Measurements from ENCODE around the gene AFF3. TPM values are rescaled to one million over a fixed set of nuclear protein-coding genes. Genes with fewer than 3 reads are reported as not detected.

The AFF3 gene
- polyA plus RNA-seq, 1 donor (not counting 4 experiments of a cell fraction or from before 2014, with no cell fraction given) = not detected

- Histone ChIP-seq H3K79me2 (ENCODE audit: control insufficient read depth, insufficient read depth, low read length) (no peaks in the 10 kb centered on the region), H3K9ac (ENCODE audit: control insufficient read depth, extremely low read depth, insufficient read depth, low read length) (no peak overlapping the region), H3K27ac (ENCODE audit: control insufficient read depth, insufficient read depth, low read length) (no peak overlapping the region), H3K4me1 (ENCODE audit: control insufficient read depth, extremely low read depth, insufficient read depth, low read length) (no peaks in the 10 kb centered on the region), H3K4me3 (ENCODE audit: control insufficient read depth in 2 of 3, extremely low read depth in 1 of 3, insufficient read depth in 2 of 3, low read depth in 1 of 3, low read length in 3 of 3) (no peak overlapping the region), H3K4me2 (ENCODE audit: control insufficient read depth, extremely low read depth, insufficient read depth, low read depth, low read length) (no peak overlapping the region), H3K36me3 (ENCODE audit: control insufficient read depth in 2 of 2, extremely low read depth in 1 of 2, insufficient read depth in 2 of 2, low read length in 2 of 2) (no peaks in the 10 kb centered on the region), H3K27me3 (ENCODE audit: control insufficient read depth, extremely low read depth, insufficient read depth, low read length) (no peaks in the 10 kb centered on the region), H3K9me1 (ENCODE audit: control insufficient read depth, extremely low read depth, insufficient read depth, low read length) (no peaks in the 10 kb centered on the region), H2AFZ (ENCODE audit: control insufficient read depth, low read length) (no peak overlapping the region), H3K9me3 (ENCODE audit: control insufficient read depth, low read depth, low read length) (peaks cover 5% of the 10 kb centered on the region), H4K20me1 (ENCODE audit: control insufficient read depth, extremely low read depth, insufficient read depth, low read length) (no peaks in the 10 kb centered on the region)
- FAIRE-seq (no peak), DNase-seq (ENCODE audit: low read depth, low spot score) (no peak)
- dilution Hi-C loops (cut with MboI; ENCODE audit: extremely low pct_ligation_motif_present, low sequenced_read_pairs) = no loop called here
- no peak for TF ChIP-seq EZH2 (IDR thresholded peaks at IDR 0.05; ENCODE audit: low read length)
- no peak for TF ChIP-seq CTCF (optimal IDR thresholded peaks at IDR 0.05 in 1 of 3, IDR thresholded peaks at IDR 0.05 in 1 of 3, conservative IDR thresholded peaks at IDR 0.05 in 1 of 3; ENCODE audit: extremely low read depth in 1 of 3, insufficient read depth in 2 of 3, low read length in 3 of 3)
Measured at GRCh38 chr2:100019499-100019898, 122.9 kb downstream of the AFF3 start.

- Histone ChIP-seq H3K9me1 (ENCODE audit: control insufficient read depth, extremely low read depth, insufficient read depth, low read length) (no peaks in the 10 kb centered on the region), H3K36me3 (ENCODE audit: control insufficient read depth in 2 of 2, extremely low read depth in 1 of 2, insufficient read depth in 2 of 2, low read length in 2 of 2) (no peaks in the 10 kb centered on the region), H3K27ac (ENCODE audit: control insufficient read depth, insufficient read depth, low read length) (no peak overlapping the region), H3K4me2 (ENCODE audit: control insufficient read depth, extremely low read depth, insufficient read depth, low read depth, low read length) (no peak overlapping the region), H3K4me1 (ENCODE audit: control insufficient read depth, extremely low read depth, insufficient read depth, low read length) (no peaks in the 10 kb centered on the region), H3K79me2 (ENCODE audit: control insufficient read depth, insufficient read depth, low read length) (no peaks in the 10 kb centered on the region), H2AFZ (ENCODE audit: control insufficient read depth, low read length) (no peak overlapping the region), H3K4me3 (ENCODE audit: control insufficient read depth in 2 of 3, extremely low read depth in 1 of 3, insufficient read depth in 2 of 3, low read depth in 1 of 3, low read length in 3 of 3) (no peak overlapping the region), H3K9me3 (ENCODE audit: control insufficient read depth, low read depth, low read length) (peaks cover 5% of the 10 kb centered on the region), H3K27me3 (ENCODE audit: control insufficient read depth, extremely low read depth, insufficient read depth, low read length) (no peaks in the 10 kb centered on the region), H3K9ac (ENCODE audit: control insufficient read depth, extremely low read depth, insufficient read depth, low read length) (no peak overlapping the region), H4K20me1 (ENCODE audit: control insufficient read depth, extremely low read depth, insufficient read depth, low read length) (no peaks in the 10 kb centered on the region)
- FAIRE-seq (no peak), DNase-seq (ENCODE audit: low read depth, low spot score) (no peak)
- dilution Hi-C loops (cut with MboI; ENCODE audit: extremely low pct_ligation_motif_present, low sequenced_read_pairs) = no loop called here
- TF ChIP-seq EZH2 (IDR thresholded peaks at IDR 0.05; ENCODE audit: low read length) (no peak), CTCF (optimal IDR thresholded peaks at IDR 0.05 in 1 of 3, IDR thresholded peaks at IDR 0.05 in 1 of 3, conservative IDR thresholded peaks at IDR 0.05 in 1 of 3; ENCODE audit: extremely low read depth in 1 of 3, insufficient read depth in 2 of 3, low read length in 3 of 3) (no peak)
Measured at GRCh38 chr2:100018341-100019193, 123.8 kb downstream of the AFF3 start.

Measured in keratinocyte (primary cell).